Measurements from ENCODE around the gene PTPN23. TPM values are rescaled to one million over a fixed set of nuclear protein-coding genes. Genes with fewer than 3 reads are reported as not detected.
A peak's percentile ranks its signal among the peaks of the same experiment; 100 is the strongest.
"Not testable (repeated sequence)": the region's sequence is repeated elsewhere in the genome, so short reads cannot be mapped to it uniquely, and the experiment has no call there.

Gene PTPN23
- total and polyA plus RNA-seq, 4 donors, result 20.4 to 52.3 (median 24.2) TPM

GRCh38 chr3:47452453-47453215 lies 71.8 kb downstream of the PTPN23 start:
- H3K9me3 ChIP-seq (ENCODE audit: control insufficient read depth in 4 of 4, insufficient read depth in 3 of 4, low read length in 3 of 4), result no peaks in the 10 kb centered on the region
- DNase-seq, result no peak
- WGBS, 2 donors, result 96 to 99% methylated on average over 4 of the region's 4 CpGs
- no peaks in the 10 kb centered on the region for H3K27me3 ChIP-seq (ENCODE audit: control insufficient read depth in 3 of 3, insufficient read depth in 3 of 3, low read length in 2 of 3)
- no peak overlapping the region for H3K9ac ChIP-seq (ENCODE audit: insufficient read depth in 1 of 2, low read length in 2 of 2)
- no peak for ATAC-seq (ENCODE audit: insufficient read depth, low FRiP score)
- no peak for TF ChIP-seq CTCF (IDR thresholded peaks at IDR 0.05; ENCODE audit: control extremely low read depth, extremely low read depth)
- H3K4me1 ChIP-seq (ENCODE audit: control insufficient read depth in 5 of 5, insufficient read depth in 5 of 5, low read length in 5 of 5), result no peaks in the 10 kb centered on the region
- no peaks in the 10 kb centered on the region for H3K36me3 ChIP-seq (ENCODE audit: control insufficient read depth in 4 of 4, insufficient read depth in 4 of 4, low read length in 4 of 4)
- no peak overlapping the region for H3K4me3 ChIP-seq
- no peak overlapping the region for H3K27ac ChIP-seq (ENCODE audit: low read depth in 1 of 2, low read length in 1 of 2)

- no peaks in the 10 kb centered on the region for H3K9me3 ChIP-seq (ENCODE audit: control insufficient read depth in 4 of 4, insufficient read depth in 3 of 4, low read length in 3 of 4)
- DNase-seq, result peak in 2 of 3 donors; percentile 21 to 39
- no peak for TF ChIP-seq CTCF (IDR thresholded peaks at IDR 0.05; ENCODE audit: control extremely low read depth, extremely low read depth)
- WGBS, 2 donors, result 69 to 70% methylated on average over 3 of the region's 3 CpGs
- no peak overlapping the region for H3K4me3 ChIP-seq
- H3K9ac ChIP-seq (ENCODE audit: insufficient read depth in 1 of 2, low read length in 2 of 2), result no peak overlapping the region
- H3K4me1 ChIP-seq (ENCODE audit: control insufficient read depth in 5 of 5, insufficient read depth in 5 of 5, low read length in 5 of 5), result no peaks in the 10 kb centered on the region
- no peaks in the 10 kb centered on the region for H3K27me3 ChIP-seq (ENCODE audit: control insufficient read depth in 3 of 3, insufficient read depth in 3 of 3, low read length in 2 of 3)
- no peak overlapping the region for H3K27ac ChIP-seq (ENCODE audit: low read depth in 1 of 2, low read length in 1 of 2)
- H3K36me3 ChIP-seq (ENCODE audit: control insufficient read depth in 4 of 4, insufficient read depth in 4 of 4, low read length in 4 of 4), result no peaks in the 10 kb centered on the region
- ATAC-seq (ENCODE audit: insufficient read depth, low FRiP score), result no peak
Measured at GRCh38 chr3:47455806-47456452, 75.1 kb downstream of the PTPN23 start.

- no peak for TF ChIP-seq CTCF (IDR thresholded peaks at IDR 0.05; ENCODE audit: control extremely low read depth, extremely low read depth)
Measured at GRCh38 chr3:47456984-47457383, 76.2 kb downstream of the PTPN23 start.

GRCh38 chr3:47459534-47460085 lies 78.8 kb downstream of the PTPN23 start:
- not testable (repeated sequence) for H3K4me3 ChIP-seq; H3K36me3 ChIP-seq (ENCODE audit: control insufficient read depth in 4 of 4, insufficient read depth in 4 of 4, low read length in 4 of 4); H3K27ac ChIP-seq (ENCODE audit: low read depth in 1 of 2, low read length in 1 of 2); DNase-seq; ATAC-seq (ENCODE audit: insufficient read depth, low FRiP score); H3K9ac ChIP-seq (ENCODE audit: insufficient read depth in 1 of 2, low read length in 2 of 2); H3K27me3 ChIP-seq (ENCODE audit: control insufficient read depth in 3 of 3, insufficient read depth in 3 of 3, low read length in 2 of 3); H3K4me1 ChIP-seq (ENCODE audit: control insufficient read depth in 5 of 5, insufficient read depth in 5 of 5, low read length in 5 of 5); H3K9me3 ChIP-seq (ENCODE audit: control insufficient read depth in 4 of 4, insufficient read depth in 3 of 4, low read length in 3 of 4)
- 76 to 79% methylated on average over 9 of the region's 9 CpGs for WGBS, 2 donors

More at GRCh38 chr3:47456984-47457383, 76.2 kb downstream of the PTPN23 start:
- Histone ChIP-seq H3K4me3 (no peak overlapping the region), H3K9ac (ENCODE audit: insufficient read depth in 1 of 2, low read length in 2 of 2) (no peak overlapping the region), H3K4me1 (ENCODE audit: control insufficient read depth in 5 of 5, insufficient read depth in 5 of 5, low read length in 5 of 5) (no peaks in the 10 kb centered on the region), H3K36me3 (ENCODE audit: control insufficient read depth in 4 of 4, insufficient read depth in 4 of 4, low read length in 4 of 4) (no peaks in the 10 kb centered on the region), H3K27ac (ENCODE audit: low read depth in 1 of 2, low read length in 1 of 2) (no peak overlapping the region), H3K9me3 (ENCODE audit: control insufficient read depth in 4 of 4, insufficient read depth in 3 of 4, low read length in 3 of 4) (no peaks in the 10 kb centered on the region), H3K27me3 (ENCODE audit: control insufficient read depth in 3 of 3, insufficient read depth in 3 of 3, low read length in 2 of 3) (no peaks in the 10 kb centered on the region)
- no peak for ATAC-seq (ENCODE audit: insufficient read depth, low FRiP score)
- no peak for DNase-seq
